H1 (cell line): ENCODE measurements around the gene APOC1. TPM values are rescaled to one million over a fixed set of nuclear protein-coding genes. Genes with fewer than 3 reads are reported as not detected.

Experiments used
- CTCF ChIA-PET: fragments of 300-600 bp; sonication (Branson Sonifier 250); formaldehyde crosslinking; loops from one replicate; lab custom pipeline; 2021; ENCODE audit not compliant: partially characterized antibody; lab: Charles Lee
- POLR2A ChIA-PET: fragments of 300-600 bp; sonication (Branson Sonifier 250); formaldehyde crosslinking; loops from one replicate; lab custom pipeline; 2021; ENCODE audit warnings: inconsistent platforms; ENCODE audit not compliant: partially characterized antibody; lab: Charles Lee
- DNase-seq, 2 experiments: peaks; one replicate each; pipeline versions ENCODE4 v3.0.0 to v3.0.0-alpha.2; 2010 to 2022; ENCODE audit warnings: low spot score in 2 of 2, low read depth in 1 of 2, mixed read lengths in 1 of 2
- FAIRE-seq: peaks from 2 replicates; lab custom pipeline; 2011; peaks lifted over from hg19 to GRCh38; lab: Jason Lieb, UNC
- H2AFZ ChIP-seq: 2 replicates; pipeline ENCODE4 v1.8.1; 2012; ENCODE audit warnings: low read length, inconsistent platforms
- H2AK5ac ChIP-seq: 2 replicates; pipeline ENCODE4 v1.6.1; 2013; ENCODE audit warnings: low read depth, low read length
- H2BK120ac ChIP-seq: replicated peaks from 2 replicates; pipeline ENCODE3; 2013; ENCODE audit warnings: low read depth, low read length, inconsistent platforms
- H2BK12ac ChIP-seq: 2 replicates; pipeline ENCODE4 v1.6.1; 2013; ENCODE audit warnings: low read depth, low read length
- H2BK15ac ChIP-seq: 2 replicates; pipeline ENCODE4 v1.6.1; 2013; ENCODE audit warnings: low read length
- H2BK20ac ChIP-seq: 2 replicates; pipeline ENCODE4 v1.6.1; 2013; ENCODE audit warnings: low read length
- H2BK5ac ChIP-seq: 2 replicates; pipeline ENCODE4 v1.6.1; 2013; ENCODE audit warnings: low read depth, low read length
- H3K14ac ChIP-seq: 2 replicates; pipeline ENCODE4 v1.6.1; 2013; ENCODE audit warnings: inconsistent platforms; ENCODE audit not compliant: insufficient read length
- H3K18ac ChIP-seq: 2 replicates; pipeline ENCODE4 v1.6.1; 2013; ENCODE audit warnings: low read length; ENCODE audit errors: extremely low read depth
- H3K23ac ChIP-seq: 2 replicates; pipeline ENCODE4 v1.6.1; 2013; ENCODE audit warnings: inconsistent platforms; ENCODE audit not compliant: insufficient read length
- H3K23me2 ChIP-seq: 2 replicates; pipeline ENCODE4 v1.6.1; 2013; ENCODE audit warnings: low read depth, low read length
- H3K27ac ChIP-seq: 2 replicates; pipeline ENCODE4 v1.6.1; 2011; ENCODE audit warnings: low read depth, low read length, inconsistent platforms
- H3K27me3 ChIP-seq, 4 experiments: replicated peaks in 1 of 4; 1 replicate in 1 of 4; 2 replicates in 3 of 4; pipeline versions ENCODE4 v1.6.1 to v1.8.1; 2011 to 2013; ENCODE audit warnings: low read length in 3 of 4, mild to moderate bottlenecking in 3 of 4, inconsistent platforms in 2 of 4, mixed read lengths in 2 of 4, moderate library complexity in 1 of 4; ENCODE audit not compliant: control insufficient read depth in 3 of 4, insufficient read depth in 3 of 4; ENCODE audit errors: extremely low read depth in 1 of 4
- H3K36me3 ChIP-seq, 4 experiments: 2 replicates each; pipeline versions ENCODE4 v1.6.1 to v1.8.1; 2011 to 2013; ENCODE audit warnings: mild to moderate bottlenecking in 4 of 4, low read length in 3 of 4, moderate library complexity in 2 of 4, control low read depth in 1 of 4, inconsistent platforms in 1 of 4; ENCODE audit not compliant: insufficient read depth in 4 of 4, control insufficient read depth in 2 of 4
- H3K4ac ChIP-seq: replicated peaks from 2 replicates; pipeline ENCODE3; 2013; ENCODE audit warnings: low read length, low read depth, mixed read lengths, inconsistent platforms; ENCODE audit not compliant: insufficient read length
- H3K4me1 ChIP-seq, 4 experiments: replicated peaks in 1 of 4; 1 replicate in 1 of 4; 2 replicates in 3 of 4; pipeline versions ENCODE4 v1.6.1 to v1.8.1; 2011 to 2013; ENCODE audit warnings: low read length in 3 of 4, inconsistent platforms in 2 of 4, mixed read lengths in 1 of 4; ENCODE audit not compliant: insufficient read depth in 4 of 4, control insufficient read depth in 3 of 4
- H3K4me2 ChIP-seq, 2 experiments: 2 replicates each; pipeline versions ENCODE4 v1.6.1 to v1.8.1; 2011 to 2013; ENCODE audit warnings: low read depth in 2 of 2, low read length in 2 of 2, control low read depth in 1 of 2, inconsistent platforms in 1 of 2, mild to moderate bottlenecking in 1 of 2; ENCODE audit not compliant: insufficient read depth in 1 of 2
- H3K4me3 ChIP-seq, 4 experiments: fragments of 200-600, 300-600 bp in 1 of 4; sonication (generic), shearing (Covaris generic), sonication (Bioruptor Twin) in 1 of 4; 2 replicates each; pipeline versions ENCODE4 v1.5.1 to v1.8.1; 2011 to 2016; ENCODE audit warnings: low read length in 4 of 4, low read depth in 3 of 4, control low read depth in 2 of 4, inconsistent platforms in 2 of 4, mild to moderate bottlenecking in 2 of 4, mixed read lengths in 1 of 4, moderate library complexity in 1 of 4; ENCODE audit not compliant: insufficient read depth in 2 of 4; ENCODE audit errors: extremely low read depth in 1 of 4
- H3K56ac ChIP-seq: replicated peaks from 2 replicates; pipeline ENCODE3; 2013; ENCODE audit warnings: low read depth, mild to moderate bottlenecking, mixed read lengths, low read length, inconsistent platforms; ENCODE audit not compliant: insufficient read length
- H3K79me1 ChIP-seq: 2 replicates; pipeline ENCODE4 v1.6.1; 2013; ENCODE audit warnings: low read depth, low read length, control low read depth
- H3K79me2 ChIP-seq, 2 experiments: 2 replicates each; pipeline versions ENCODE4 v1.6.1 to v1.8.1; 2012 to 2013; ENCODE audit warnings: low read length in 2 of 2, mild to moderate bottlenecking in 2 of 2, inconsistent platforms in 1 of 2; ENCODE audit not compliant: insufficient read depth in 2 of 2, control insufficient read depth in 1 of 2
- H3K9ac ChIP-seq, 4 experiments: replicated peaks in 1 of 4; 1 replicate in 1 of 4; 2 replicates in 3 of 4; pipeline versions ENCODE4 v1.6.1 to v1.8.1; 2011 to 2013; ENCODE audit warnings: low read depth in 3 of 4, low read length in 3 of 4, control low read depth in 2 of 4, mild to moderate bottlenecking in 2 of 4, moderate library complexity in 2 of 4, inconsistent platforms in 1 of 4; ENCODE audit errors: extremely low read depth in 1 of 4
- H3K9me3 ChIP-seq, 2 experiments: 2 replicates each; pipeline versions ENCODE4 v1.6.1 to v1.8.1; 2012 to 2013; ENCODE audit warnings: mild to moderate bottlenecking in 2 of 2, moderate library complexity in 2 of 2, control low read depth in 1 of 2, inconsistent platforms in 1 of 2, low read depth in 1 of 2, low read length in 1 of 2, mixed read lengths in 1 of 2; ENCODE audit not compliant: insufficient read depth in 2 of 2
- H4K20me1 ChIP-seq, 2 experiments: replicated peaks in 1 of 2; 2 replicates each; pipeline versions ENCODE3 to v1.8.1; 2011 to 2013; ENCODE audit warnings: inconsistent platforms in 2 of 2, low read length in 2 of 2, mild to moderate bottlenecking in 1 of 2; ENCODE audit not compliant: insufficient read depth in 2 of 2, control insufficient read depth in 1 of 2
- H4K5ac ChIP-seq: 2 replicates; pipeline ENCODE4 v1.6.1; 2013; ENCODE audit warnings: low read length, low read depth, mixed read lengths, inconsistent platforms; ENCODE audit not compliant: insufficient read length
- H4K8ac ChIP-seq: 2 replicates; pipeline ENCODE4 v1.8.0; 2013; ENCODE audit warnings: mild to moderate bottlenecking, moderate library complexity, low read length, inconsistent platforms; ENCODE audit not compliant: insufficient read depth; ENCODE audit errors: extremely low read depth
- H4K91ac ChIP-seq: replicated peaks from 2 replicates; pipeline ENCODE3; 2013; ENCODE audit warnings: low read length, mixed read lengths, inconsistent platforms; ENCODE audit not compliant: insufficient read length
- CBX5 ChIP-seq: fragments of 300-800, 300-1000 bp; sonication (generic); IDR thresholded peaks from 2 replicates; pipeline ENCODE4 v1.7.1; 2016; ENCODE audit warnings: antibody characterized with exemption, low read length, low read depth
- CTBP2 ChIP-seq: IDR thresholded peaks from 2 replicates; pipeline ENCODE4 v1.7.0; 2011; ENCODE audit warnings: borderline replicate concordance, mild to moderate bottlenecking, moderate library complexity, mixed read lengths, low read length; ENCODE audit not compliant: insufficient read depth, insufficient read length
- CTCF ChIP-seq, 3 experiments: IDR thresholded peaks; 1 replicate in 2 of 3; 2 replicates in 1 of 3; pipeline versions ENCODE4 v1.5.1 to v1.6.1; 2011; ENCODE audit warnings: low read length in 3 of 3, mild to moderate bottlenecking in 3 of 3, inconsistent platforms in 2 of 3, low read depth in 1 of 3, moderate library complexity in 1 of 3; ENCODE audit not compliant: insufficient read depth in 1 of 3; ENCODE audit errors: control extremely low read depth in 1 of 3
- FOSL1 ChIP-seq: IDR thresholded peaks from 2 replicates; pipeline ENCODE4 v1.6.1; 2011; ENCODE audit warnings: mild to moderate bottlenecking, low read depth, low read length, moderate library complexity; ENCODE audit not compliant: insufficient read depth
- MAX ChIP-seq: IDR thresholded peaks from 2 replicates; pipeline ENCODE4 v1.6.1; 2012; ENCODE audit warnings: inconsistent platforms
- RAD21 ChIP-seq, 2 experiments: IDR thresholded peaks in 1 of 2; conservative IDR thresholded peaks in 1 of 2; 2 replicates each; pipeline ENCODE4 v1.6.1; 2011; ENCODE audit warnings: low read depth in 2 of 2, low read length in 2 of 2, improper control_type of control experiment in 1 of 2, inconsistent platforms in 1 of 2, mild to moderate bottlenecking in 1 of 2, moderate library complexity in 1 of 2
- RBBP5 ChIP-seq: IDR thresholded peaks from 2 replicates; pipeline ENCODE4 v1.7.1; 2012; ENCODE audit warnings: low read depth, mild to moderate bottlenecking, inconsistent platforms, low read length, moderate library complexity, borderline replicate concordance
- SIRT6 ChIP-seq: IDR thresholded peaks from one replicate; pipeline ENCODE4 v1.7.1; 2012; ENCODE audit warnings: low read length, inconsistent platforms
- SP1 ChIP-seq: IDR thresholded peaks from 2 replicates; pipeline ENCODE4 v1.6.1; 2011; ENCODE audit warnings: low read depth, low read length
- TAF7 ChIP-seq: optimal IDR thresholded peaks from 2 replicates; pipeline ENCODE3; 2011; ENCODE audit warnings: low read depth, mild to moderate bottlenecking, inconsistent platforms, low read length, moderate library complexity, borderline replicate concordance
- WGBS, 2 experiments: shearing (Covaris generic) in 1 of 2; methylation state at CpG; one replicate each; pipeline versions ENCODE4 v1.1.6 to v1.1.7; 2013 to 2015; ENCODE audit warnings: low lambda C conversion rate in 2 of 2, mixed read lengths in 2 of 2, inconsistent platforms in 1 of 2, low coverage in 1 of 2, missing lambda C conversion rate in 1 of 2; ENCODE audit not compliant: insufficient replicate concordance in 2 of 2, insufficient coverage in 1 of 2, insufficient read length in 1 of 2; ENCODE audit errors: extremely low coverage in 1 of 2, missing lambda C conversion rate in 1 of 2; 5-methylcytosine and 5-hydroxymethylcytosine counted together
- polyA plus RNA-seq, 7 experiments: library from polyadenylated mRNA; depleted of rRNA in 3 of 7; stranded (reverse) in 5 of 7; unstranded in 2 of 7; fragments of >200 nt in 5 of 7; fragments of 200-250 nt in 2 of 7; gene quantifications; 1 replicate in 5 of 7; 2 replicates in 1 of 7; 4 replicates in 1 of 7; pipeline versions ENCODE4 v1.2.1 to v1.2.3, GENCODE V29; 2011 to 2013; ENCODE audit warnings: missing spikeins in 2 of 7, mixed read lengths in 2 of 7
- total RNA-seq: library from RNA; stranded (reverse); fragmentation: NEBNext Ultra II Directional; extraction: Animal tissue kit (Norgen Biotek cat#: 25700); gene quantifications from 2 replicates; pipeline ENCODE4 v1.2.1, GENCODE V29; 2021

The APOC1 gene
- total and polyA plus RNA-seq, 2 of the 8 experiments (the other 6 are each of a cell fraction or from before 2014, with no cell fraction given) = 55.8 to 78.2 TPM

- no peak overlapping the region for H2BK12ac ChIP-seq
- H2AK5ac ChIP-seq = no peak overlapping the region
- no peak overlapping the region for H3K4me3 ChIP-seq
- H3K79me1 ChIP-seq = no peaks in the 10 kb centered on the region
- no peaks in the 10 kb centered on the region for H3K9me3 ChIP-seq
- H2BK20ac ChIP-seq = no peak overlapping the region
- H3K9ac ChIP-seq = no peak overlapping the region
- no peaks in the 10 kb centered on the region for H3K27me3 ChIP-seq
- H4K8ac ChIP-seq = no peak overlapping the region
- no peak overlapping the region for H4K91ac ChIP-seq
- DNase-seq (no peak), FAIRE-seq (no peak)
- no peak overlapping the region for H3K14ac ChIP-seq
- H3K18ac ChIP-seq = no peak overlapping the region
- peaks cover 7 to 10% of the 10 kb centered on the region in 2 experiments for H4K20me1 ChIP-seq
- no peak overlapping the region for H2BK15ac ChIP-seq
- POLR2A ChIA-PET = interaction anchor here (1.2 to 13.6 kb wide), 6 partner anchors 9 to 74 kb away, joined by 4 to 109 read pairs (median 16); partner anchors contain the start of gene NECTIN2
- no peak overlapping the region for H3K56ac ChIP-seq
- 83% methylated on average over 5 of the region's 5 CpGs; no CpG with 5 or more reads in 1 of the 2 experiments for WGBS, 2 experiments
- H3K23me2 ChIP-seq = no peaks in the 10 kb centered on the region
- H3K27ac ChIP-seq = no peak overlapping the region
- no peak overlapping the region for H3K4me2 ChIP-seq
- H2BK120ac ChIP-seq = no peak overlapping the region
- no peak overlapping the region for H3K4ac ChIP-seq
- H3K79me2 ChIP-seq = no peaks in the 10 kb centered on the region
- H2BK5ac ChIP-seq = no peak overlapping the region
- TF ChIP-seq RBBP5 (no peak), SIRT6 (no peak), MAX (no peak), FOSL1 (no peak), CTCF (IDR thresholded peaks at IDR 0.05; ENCODE audit: control extremely low read depth in 1 of 3, insufficient read depth in 1 of 3, low read depth in 1 of 3, low read length in 3 of 3) (no peak), SP1 (no peak), CBX5 (no peak), TAF7 (no peak), CTBP2 (no peak), RAD21 (IDR thresholded peaks at IDR 0.05 in 1 of 2, conservative IDR thresholded peaks at IDR 0.05 in 1 of 2; ENCODE audit: low read depth in 2 of 2, low read length in 2 of 2) (no peak)
- peaks cover 0 to 11% (median 1%) of the 10 kb centered on the region in 4 experiments; a peak in 3 of 7 replicates for H3K4me1 ChIP-seq
- peaks cover 6 to 53% (median 17%) of the 10 kb centered on the region in 4 experiments; a peak in 6 of 8 replicates for H3K36me3 ChIP-seq
- no peak overlapping the region for H2AFZ ChIP-seq
- H4K5ac ChIP-seq = no peak overlapping the region
- H3K23ac ChIP-seq = no peak overlapping the region
- CTCF ChIA-PET = interaction anchor here (0.7 to 1.7 kb wide), 10 partner anchors 11 to 273 kb away, joined by 3 to 10 read pairs (median 4); partner anchors contain the start of gene NECTIN2
Observed at GRCh38 chr19:44883922-44884321, 30.5 kb upstream of the APOC1 start.
